Psoas muscle (tissue), 8 donors: ENCODE data around the gene C5orf46. TPM values are rescaled to one million over a fixed set of nuclear protein-coding genes. Genes with fewer than 3 reads are reported as not detected.
"Not testable (repeated sequence)": the region's sequence is repeated elsewhere in the genome, so short reads cannot be mapped to it uniquely, and the experiment has no call there.

ENCODE experiments used
- ATAC-seq, 4 donors: fragments of 200-7000 bp; cut with Tn5 transposase; one replicate each; pipeline ENCODE4 v1.9.1; 2020; ENCODE audit warnings: moderate library complexity in 3 of 4, mild to moderate bottlenecking in 2 of 4
- DNase-seq, 2 donors: peaks; one replicate each; pipeline ENCODE4 v3.0.0-alpha.2; 2020
- H3K27ac ChIP-seq: fragments of 200-600 bp; one replicate; pipeline ENCODE4 v1.8.0; 2022
- H3K27me3 ChIP-seq, 3 donors: fragments of 200-600 bp in 1 of 3; one replicate each; pipeline versions ENCODE4 v1.6.1 to v1.8.0; 2013 to 2022; ENCODE audit warnings: low read length in 2 of 3, mild to moderate bottlenecking in 2 of 3, moderate library complexity in 1 of 3; ENCODE audit not compliant: insufficient read depth in 3 of 3
- H3K36me3 ChIP-seq, 2 donors: fragments of 200-600 bp in 1 of 2; one replicate each; pipeline versions ENCODE4 v1.6.1 to v1.8.0; 2013 to 2022; ENCODE audit warnings: low read depth in 1 of 2, mild to moderate bottlenecking in 1 of 2, moderate library complexity in 1 of 2; ENCODE audit not compliant: insufficient read depth in 1 of 2
- H3K4me1 ChIP-seq: fragments of 200-600 bp; one replicate; pipeline ENCODE4 v1.8.0; 2022
- H3K4me3 ChIP-seq: fragments of 200-600 bp; one replicate; pipeline ENCODE4 v1.8.0; 2022; ENCODE audit warnings: mild to moderate bottlenecking
- H3K9me3 ChIP-seq: fragments of 200-600 bp; one replicate; pipeline ENCODE4 v1.8.0; 2022
- CTCF ChIP-seq: fragments of 200-600 bp; IDR thresholded peaks from one replicate; pipeline ENCODE4 v1.8.0; 2022; ENCODE audit warnings: antibody characterized with exemption
- WGBS, 3 donors: extraction: QIAGEN DNeasy Blood & Tissue Kit; methylation state at CpG; one replicate each; pipeline versions ENCODE4 v1.1.6 to v1.1.7; 2013; 5-methylcytosine and 5-hydroxymethylcytosine counted together
- intact Hi-C, 2 donors: fragments of 100-400 bp; cut with DNase I; formaldehyde crosslinking; loops; one replicate each; pipeline versions ENCODE4 v1.11.0 to v1.14.2; 2022
- polyA plus RNA-seq, 3 donors: library from polyadenylated mRNA; stranded (reverse); fragments of 200-250 nt; gene quantifications; one replicate each; pipeline ENCODE4 v1.2.3, GENCODE V29; 2013
- total RNA-seq, 4 donors: library from RNA; stranded (reverse); fragmentation: NEBNext Ultra II Directional in 2 of 4; extraction: Animal tissue kit (Norgen Biotek cat#: 25700) in 2 of 4; gene quantifications; one replicate each; pipeline versions ENCODE4 v1.2.1 to v1.2.4, GENCODE V29; 2021 to 2023
- donor health status: healthy with polysubstance abuse.
- donor health status: DM: no; HTN: no; CAD: no; lungs with moderate emphysema.
- donor health status: Bipolar disorder and iron deficiency.
- donor health status: healthy.
- donor health status: DM: yes; HTN: yes; CAD: no.
- donor health status: DM: no; HTN: no; CAD: no.
- donor health status: DM: no; HTN: no; CAD: no.
- donor health status: DM: yes; HTN: yes; CAD: no.

The C5orf46 gene
- total and polyA plus RNA-seq, 7 donors = not detected

- DNase-seq = no peak
- H3K9me3 ChIP-seq = no peaks in the 10 kb centered on the region
- no peak for ATAC-seq
- H3K36me3 ChIP-seq = no peaks in the 10 kb centered on the region
- H3K4me3 ChIP-seq = no peak within 1 kb of the TSS
- intact Hi-C loops = no loop called here
- no peak for TF ChIP-seq CTCF
- H3K4me1 ChIP-seq = no peaks in the 10 kb centered on the region
- H3K27ac ChIP-seq = no peak within 1 kb of the TSS
- WGBS, 3 donors = 39 to 65% (median 54%) methylated on average over 2 of the region's 2 CpGs
- peaks cover 0 to 6% (median 0%) of the 10 kb centered on the region in 3 donors for H3K27me3 ChIP-seq
Measured at GRCh38 chr5:147878066-147878759, 28.1 kb downstream of the C5orf46 start, which contains the start of gene SCGB3A2. Gene SCGB3A2, plus strand, starts transcription at chr5:147878711. Its CDS starts 93 bp downstream, at chr5:147878804.

GRCh38 chr5:147876626-147877025, 29.7 kb downstream of the C5orf46 start:
- DNase-seq (no peak), ATAC-seq (no peak)
- TF ChIP-seq CTCF = no peak
- WGBS, 3 donors = 71 to 78% (median 76%) methylated on average over 2 of the region's 2 CpGs
- Histone ChIP-seq H3K4me1 (no peaks in the 10 kb centered on the region), H3K4me3 (no peak overlapping the region), H3K36me3 (no peaks in the 10 kb centered on the region), H3K9me3 (no peaks in the 10 kb centered on the region), H3K27me3 (peaks cover 0 to 6% (median 0%) of the 10 kb centered on the region in 3 donors), H3K27ac (no peak overlapping the region)
- intact Hi-C loops = no loop called here

GRCh38 chr5:147876141-147876540, 30.2 kb downstream of the C5orf46 start:
- TF ChIP-seq CTCF = no peak
- DNase-seq = no peak
- no peaks in the 10 kb centered on the region for H3K36me3 ChIP-seq
- intact Hi-C loops = no loop called here
- H3K4me3 ChIP-seq = no peak overlapping the region
- no peak for ATAC-seq
- no peak overlapping the region for H3K27ac ChIP-seq
- no peaks in the 10 kb centered on the region for H3K9me3 ChIP-seq
- H3K27me3 ChIP-seq = peaks cover 0 to 6% (median 0%) of the 10 kb centered on the region in 3 donors
- no peaks in the 10 kb centered on the region for H3K4me1 ChIP-seq

GRCh38 chr5:147874910-147875367, 31.4 kb downstream of the C5orf46 start:
- H3K27ac ChIP-seq = no peak overlapping the region
- 25 to 33% (median 25%) methylated on average over 3 of the region's 3 CpGs for WGBS, 3 donors
- no peak overlapping the region for H3K4me3 ChIP-seq
- no peaks in the 10 kb centered on the region for H3K4me1 ChIP-seq
- no peaks in the 10 kb centered on the region for H3K36me3 ChIP-seq
- TF ChIP-seq CTCF = no peak
- DNase-seq = no peak
- peaks cover 0 to 3% (median 0%) of the 10 kb centered on the region in 3 donors for H3K27me3 ChIP-seq
- ATAC-seq = no peak
- no peaks in the 10 kb centered on the region for H3K9me3 ChIP-seq
- intact Hi-C loops = no loop called here

GRCh38 chr5:147874118-147874875, 32.0 kb downstream of the C5orf46 start:
- H3K27me3 ChIP-seq, H3K9me3 ChIP-seq, H3K36me3 ChIP-seq, H3K27ac ChIP-seq, ATAC-seq, intact Hi-C loops, H3K4me3 ChIP-seq, H3K4me1 ChIP-seq, DNase-seq: not testable (repeated sequence)
- WGBS, 3 donors = 50 to 55% (median 53%) methylated on average over 4 to 5 of the region's 8 CpGs

- intact Hi-C loops, H3K36me3 ChIP-seq, H3K27me3 ChIP-seq, H3K9me3 ChIP-seq, H3K27ac ChIP-seq, H3K4me1 ChIP-seq, ATAC-seq, H3K4me3 ChIP-seq, DNase-seq: not testable (repeated sequence)
- WGBS, 3 donors = 61 to 73% (median 69%) methylated on average over 15 to 16 of the region's 16 CpGs
Measured at GRCh38 chr5:147872744-147873435, 33.4 kb downstream of the C5orf46 start.

- 91 to 94% (median 91%) methylated on average over 17 to 18 of the region's 18 CpGs for WGBS, 3 donors
- DNase-seq, H3K36me3 ChIP-seq, H3K27me3 ChIP-seq, H3K4me3 ChIP-seq, intact Hi-C loops, H3K4me1 ChIP-seq, H3K9me3 ChIP-seq, H3K27ac ChIP-seq, ATAC-seq: not testable (repeated sequence)
Measured at GRCh38 chr5:147871980-147872549, 34.3 kb downstream of the C5orf46 start.
